ENCODE data around the gene DOCK7.
"Not testable (repeated sequence)": the region's sequence is repeated elsewhere in the genome, so short reads cannot be mapped to it uniquely, and the experiment has no call there.

Gene DOCK7

GRCh38 chr1:62610588-62610987, 77.6 kb downstream of the DOCK7 start:
- DNase-seq: not testable (repeated sequence)

DNA sequence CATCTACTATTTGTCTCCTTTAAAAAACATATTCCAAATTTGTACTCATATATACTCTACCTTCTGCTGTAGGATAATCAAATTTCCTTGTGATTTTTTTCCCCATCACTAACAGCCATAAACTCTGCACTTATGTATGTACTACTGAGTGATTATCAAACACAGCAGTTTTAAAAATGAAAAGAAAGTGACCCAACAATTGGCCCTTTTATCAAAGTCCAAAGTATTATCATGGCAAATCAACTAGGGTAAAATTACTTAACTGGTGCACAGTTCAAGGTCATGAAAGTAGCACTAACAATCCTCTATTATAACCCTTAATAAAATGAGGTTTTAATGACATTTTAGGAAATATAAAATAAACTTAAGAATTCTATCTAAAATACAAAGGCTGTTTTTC, 79.3 kb downstream of the DOCK7 start:
- no peak for DNase-seq

DNA sequence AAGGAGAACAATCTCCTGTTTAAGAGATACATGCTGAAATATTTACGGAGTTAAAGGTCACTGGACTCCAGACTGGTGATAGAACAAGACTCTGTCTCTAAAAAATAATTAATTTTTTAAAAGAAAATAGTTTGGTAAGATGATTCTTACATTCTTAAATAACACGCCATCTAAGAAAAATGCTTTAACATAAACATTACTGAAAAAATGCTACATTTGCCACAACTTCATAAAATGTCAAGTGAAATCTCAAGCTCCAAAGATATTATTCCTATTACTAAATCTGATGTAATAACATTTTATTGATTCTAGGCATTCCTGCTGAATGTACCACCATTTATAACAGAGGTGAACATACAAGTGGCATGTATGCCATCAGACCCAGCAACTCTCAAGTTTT, 86.7 kb downstream of the DOCK7 start:
- no peak for DNase-seq

DNA sequence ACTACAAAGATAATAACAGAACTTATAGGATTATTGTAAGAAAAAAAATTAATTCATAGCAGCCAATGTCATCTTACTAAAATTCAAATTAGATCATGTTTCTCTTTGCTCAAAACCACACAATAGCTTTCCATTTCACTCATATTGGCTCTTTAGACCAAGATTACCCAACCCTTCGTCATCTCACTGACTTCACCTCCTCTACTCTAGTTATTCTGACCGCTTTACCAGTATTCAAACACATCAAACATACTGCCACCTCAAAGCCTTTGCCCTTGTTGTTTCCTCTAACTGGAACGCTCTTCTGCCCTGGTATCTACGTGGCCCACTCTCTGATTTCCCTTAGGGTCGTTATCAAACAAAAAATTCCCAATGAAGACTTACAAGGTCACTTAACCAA, 89.1 kb downstream of the DOCK7 start:
- no peak for DNase-seq

DNA sequence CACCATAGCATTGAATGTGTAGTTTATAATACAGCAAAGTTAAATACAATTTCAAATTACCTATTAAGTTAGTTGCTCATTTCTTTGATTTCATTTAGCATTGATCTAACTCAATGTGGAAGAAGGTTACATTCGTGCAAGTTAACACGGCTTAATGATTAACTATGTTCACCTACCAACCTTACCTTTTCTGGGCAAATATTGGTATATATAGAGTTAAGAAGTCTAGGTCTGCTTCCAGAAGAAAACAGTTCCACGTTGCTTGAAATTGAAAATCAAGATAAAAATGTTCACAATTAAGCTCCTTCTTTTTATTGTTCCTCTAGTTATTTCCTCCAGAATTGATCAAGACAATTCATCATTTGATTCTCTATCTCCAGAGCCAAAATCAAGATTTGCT, 90.9 kb downstream of the DOCK7 start, which contains the start of gene ANGPTL3:
ANGPTL3 (plus strand) TSS at position 240 of the 400 bp plus-strand sequence; CDS start at position 287, 47 bp downstream.
- no peak for DNase-seq

GRCh38 chr1:62595647-62596046, 92.5 kb downstream of the DOCK7 start:
- DNase-seq: no peak

GRCh38 chr1:62593825-62594394, 94.3 kb downstream of the DOCK7 start:
- no peak for DNase-seq

DNA sequence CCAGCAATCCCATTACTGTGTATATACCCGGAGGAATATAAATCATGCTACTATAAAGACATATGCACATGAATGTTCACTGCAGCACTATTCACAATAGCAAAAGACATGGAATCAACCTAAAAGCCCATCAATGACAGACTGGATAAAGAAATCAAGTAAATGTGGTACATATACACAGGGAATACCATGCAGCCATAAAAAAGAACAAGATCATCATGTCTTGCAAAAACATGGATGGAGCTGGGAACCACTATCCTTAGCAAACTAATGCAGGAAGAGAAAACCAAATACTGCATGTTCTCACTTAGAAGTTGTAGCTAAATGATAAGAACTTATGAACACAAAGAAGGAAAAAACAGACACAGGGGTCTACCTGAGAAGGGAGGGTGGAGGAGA, 97.2 kb downstream of the DOCK7 start:
- no peak for DNase-seq

- no peak for DNase-seq
Measured at GRCh38 chr1:62590255-62590969, 97.8 kb downstream of the DOCK7 start.

- no peak for DNase-seq
Measured at GRCh38 chr1:62589321-62589720, 98.9 kb downstream of the DOCK7 start.

- DNase-seq: no peak
Measured at GRCh38 chr1:62588000-62588399, 100.2 kb downstream of the DOCK7 start.

DNA sequence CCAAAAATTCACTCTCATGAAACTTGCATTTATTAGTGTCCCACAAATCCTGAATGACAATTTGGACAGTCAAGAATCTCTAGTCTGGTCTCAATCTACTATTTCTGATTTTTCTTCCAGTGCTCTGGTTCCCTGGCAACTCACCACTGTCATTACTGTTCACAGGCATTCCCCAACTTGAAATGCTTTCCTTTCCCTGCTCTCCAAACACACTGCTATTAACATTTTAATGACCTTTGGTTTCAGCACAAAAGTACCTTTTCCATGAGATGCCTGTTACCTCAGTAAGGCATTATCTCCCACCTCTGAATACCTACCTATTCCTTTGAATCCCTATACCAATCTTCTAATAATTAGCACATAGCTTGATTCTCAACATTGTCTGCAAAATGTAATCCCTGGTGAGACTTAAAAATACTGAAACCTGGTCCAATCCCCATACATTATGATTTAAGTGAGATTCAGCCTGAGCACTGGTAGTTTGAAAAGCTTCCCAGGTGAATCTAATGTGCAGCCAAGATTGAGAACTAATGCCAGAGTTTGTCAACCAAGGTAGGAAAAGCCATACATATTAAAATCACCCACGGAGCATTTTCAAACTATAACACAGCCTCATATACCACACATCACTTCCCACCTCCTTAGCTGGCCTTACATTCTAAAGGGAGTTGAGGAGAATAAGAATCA, 102.6 kb downstream of the DOCK7 start:
- DNase-seq: no peak

- no peak for DNase-seq
Measured at GRCh38 chr1:62573675-62574074, 114.5 kb downstream of the DOCK7 start.

DNA sequence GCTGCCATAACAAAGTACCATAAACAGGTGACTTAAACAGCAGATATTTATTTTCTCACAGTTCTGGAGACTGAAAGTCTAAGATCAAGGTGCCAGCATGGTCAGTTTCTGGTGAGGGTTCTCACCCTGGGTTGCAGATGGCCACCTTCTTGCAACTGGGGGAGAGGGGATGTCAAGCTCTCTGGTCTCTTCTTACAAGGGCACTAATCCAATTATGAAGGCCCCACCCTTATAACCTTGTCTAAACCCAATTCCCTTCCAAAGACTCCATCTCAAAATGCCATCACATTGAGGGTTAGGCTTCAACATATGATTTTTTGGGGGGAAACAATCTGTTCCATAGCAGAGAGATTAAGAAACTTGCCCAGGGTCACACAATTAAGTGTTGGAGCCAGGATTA, 115.7 kb downstream of the DOCK7 start:
- DNase-seq: no peak

- DNase-seq: not testable (repeated sequence)
Measured at GRCh38 chr1:62571517-62571916, 116.7 kb downstream of the DOCK7 start.

GRCh38 chr1:62567926-62568325, 120.3 kb downstream of the DOCK7 start:
- DNase-seq: not testable (repeated sequence)

DNA sequence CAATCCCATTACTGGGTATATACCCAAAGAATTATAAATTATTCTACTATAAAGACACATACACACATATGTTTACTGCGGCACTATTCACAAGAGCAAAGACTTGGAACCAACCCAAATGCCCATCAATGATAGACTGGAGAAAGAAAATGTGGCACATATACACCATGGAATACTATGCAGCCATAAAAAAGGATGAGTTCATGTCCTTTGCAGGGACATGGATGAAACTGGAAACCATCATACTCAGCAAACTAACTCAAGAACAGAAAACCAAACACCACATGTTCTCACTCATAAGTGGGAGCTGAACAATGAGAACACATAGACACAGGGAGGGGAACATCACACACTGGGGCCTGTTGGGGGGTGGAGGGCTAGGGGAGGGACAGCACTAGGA, 121.0 kb downstream of the DOCK7 start:
- not testable (repeated sequence) for DNase-seq

GRCh38 chr1:62561306-62561705, 126.9 kb downstream of the DOCK7 start:
- no peak for DNase-seq

- DNase-seq: no peak
Measured at GRCh38 chr1:62544570-62544969, 143.6 kb downstream of the DOCK7 start.

GRCh38 chr1:62541048-62541447, 147.1 kb downstream of the DOCK7 start:
- DNase-seq: no peak

GRCh38 chr1:62539028-62539447, 149.1 kb downstream of the DOCK7 start:
- DNase-seq: no peak

- no peak for DNase-seq
Measured at GRCh38 chr1:62536865-62537264, 151.3 kb downstream of the DOCK7 start.

GRCh38 chr1:62530516-62531154, 157.6 kb downstream of the DOCK7 start:
- DNase-seq: no peak

DNA sequence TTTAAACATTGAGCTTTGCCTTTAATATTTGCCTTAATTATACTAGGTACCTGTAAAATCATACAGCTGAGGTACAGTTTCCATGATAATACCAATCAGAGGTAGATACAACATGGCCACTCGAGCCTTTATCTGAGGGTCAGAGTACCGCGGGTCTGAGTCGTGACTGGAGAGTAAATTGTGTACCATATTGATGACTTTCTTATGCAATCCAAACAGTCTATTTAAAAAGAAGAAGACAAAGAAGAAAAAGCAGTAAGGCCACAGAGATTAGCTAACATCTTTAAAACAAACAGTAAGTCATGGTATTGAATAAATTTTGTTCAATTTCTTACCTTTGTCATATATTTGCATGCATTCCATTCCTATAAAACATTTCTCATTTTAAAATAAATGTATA, 159.0 kb downstream of the DOCK7 start:
- DNase-seq: no peak

Data from CD4-positive, alpha-beta T cell treated with Interleukin-12 subunit alpha and Interleukin-12 subunit beta, for 1 hour (primary cell).